HepG2 (cell line): ENCODE results near the gene EGFR. TPM values are rescaled to one million over a fixed set of nuclear protein-coding genes. Genes with fewer than 3 reads are reported as not detected.

Experiments used
- ATAC-seq: fragments of 200-7000 bp; cut with Tn5 transposase; 3 replicates; pipeline ENCODE4 v1.9.1; 2020; ENCODE audit warnings: mild to moderate bottlenecking, moderate library complexity
- BruUV-seq: library from RNA; stranded (reverse); fragments of 400-500 nt; replicated peaks from 2 replicates; lab custom pipeline; 2021; lab: Mats Ljungman, UMichigan
- CTCF ChIA-PET: fragments of 300-600 bp; formaldehyde crosslinking; extraction: SDS; loops from one replicate; lab custom pipeline; 2021; ENCODE audit warnings: low total read pairs, inconsistent platforms, low intra/inter-chr PET ratio; lab: Yijun Ruan, JAX
- POLR2A ChIA-PET: fragments of 350-600 bp; sonication (Branson Sonifier 250); formaldehyde crosslinking; loops from one replicate; lab custom pipeline; 2020; ENCODE audit warnings: antibody characterized with exemption, inconsistent platforms; lab: Yijun Ruan, JAX
- DNase-seq: peaks from one replicate; pipeline ENCODE4 v3.0.0-alpha.2; 2015; ENCODE audit warnings: low spot score
- FAIRE-seq: peaks from 3 replicates; lab custom pipeline; 2011; peaks lifted over from hg19 to GRCh38; lab: Jason Lieb, UNC
- H2AFZ ChIP-seq: one replicate; pipeline ENCODE4 v1.6.1; 2011; ENCODE audit warnings: low read length, inconsistent platforms
- H3K27ac ChIP-seq: fragments of 300-600 bp; 3 replicates; pipeline ENCODE4 v1.8.0; 2011; ENCODE audit warnings: mixed run types, mild to moderate bottlenecking, mixed read lengths, low read length, inconsistent platforms; ENCODE audit not compliant: insufficient read depth; ENCODE audit errors: extremely low read length
- H3K27me3 ChIP-seq, 2 experiments: fragments of 200-600 bp in 1 of 2; 2 replicates in 1 of 2; 3 replicates in 1 of 2; pipeline versions ENCODE4 v1.6.0 to v1.8.0; 2011; ENCODE audit warnings: low read length in 2 of 2, mild to moderate bottlenecking in 2 of 2, moderate library complexity in 2 of 2, inconsistent platforms in 1 of 2; ENCODE audit not compliant: insufficient read depth in 2 of 2, control insufficient read depth in 1 of 2
- H3K36me3 ChIP-seq, 2 experiments: fragments of 200-600 bp in 1 of 2; replicated peaks in 1 of 2; 2 replicates in 1 of 2; 3 replicates in 1 of 2; pipeline versions ENCODE4 v1.5.1 to v1.8.0; 2011; ENCODE audit warnings: low read length in 2 of 2, inconsistent platforms in 1 of 2; ENCODE audit not compliant: insufficient read depth in 2 of 2, control insufficient read depth in 1 of 2
- H3K4me1 ChIP-seq: 2 replicates; pipeline ENCODE4 v1.5.1; 2012; ENCODE audit warnings: low read length, inconsistent platforms; ENCODE audit not compliant: insufficient read depth
- H3K4me2 ChIP-seq: 2 replicates; pipeline ENCODE4 v1.6.0; 2011; ENCODE audit warnings: low read depth, low read length, inconsistent platforms
- H3K4me3 ChIP-seq, 3 experiments: fragments of 200-600 bp in 1 of 3; sonication (generic), shearing (Covaris generic) in 1 of 3; replicated peaks in 1 of 3; 2 replicates each; pipeline ENCODE4 v1.5.1; 2011 to 2016; ENCODE audit warnings: low read length in 3 of 3, inconsistent platforms in 2 of 3, low read depth in 2 of 3, mild to moderate bottlenecking in 2 of 3, control low read depth in 1 of 3, mixed read lengths in 1 of 3; ENCODE audit not compliant: insufficient read depth in 1 of 3
- H3K79me2 ChIP-seq: one replicate; pipeline ENCODE4 v1.6.1; 2011; ENCODE audit warnings: low read length, inconsistent platforms; ENCODE audit not compliant: insufficient read depth
- H3K9ac ChIP-seq: 2 replicates; pipeline ENCODE4 v1.6.0; 2011; ENCODE audit warnings: mild to moderate bottlenecking, low read depth, low read length, inconsistent platforms; ENCODE audit not compliant: insufficient read depth
- H3K9me3 ChIP-seq: 2 replicates; pipeline ENCODE4 v1.5.1; 2012; ENCODE audit warnings: mild to moderate bottlenecking, low read length
- H4K20me1 ChIP-seq: 2 replicates; pipeline ENCODE4 v1.6.0; 2011; ENCODE audit warnings: inconsistent platforms, mild to moderate bottlenecking, low read length, moderate library complexity; ENCODE audit not compliant: insufficient read depth
- ETV5 ChIP-seq: IDR thresholded peaks from 2 replicates; pipeline ENCODE4 v1.6.1; 2018; ENCODE audit warnings: missing biosample characterization, missing genetic modification reagents, inconsistent platforms, borderline replicate concordance
- FOXA3 ChIP-seq: IDR thresholded peaks from 2 replicates; pipeline ENCODE4 v1.6.1; 2016; ENCODE audit warnings: missing genetic modification reagents, missing compliant biosample characterization
- MAFG ChIP-seq: sonication (generic); formaldehyde crosslinking; IDR thresholded peaks from 2 replicates; pipeline ENCODE4 v1.5.1; 2020; ENCODE audit warnings: mild to moderate bottlenecking, missing genetic modification reagents
- MYC ChIP-seq: sonication (generic); formaldehyde crosslinking; IDR thresholded peaks from 2 replicates; pipeline ENCODE4 v1.9.0; 2021; ENCODE audit warnings: missing genetic modification reagents, borderline replicate concordance
- ZNF253 ChIP-seq: sonication (generic); formaldehyde crosslinking; IDR thresholded peaks from 2 replicates; pipeline ENCODE4 v1.8.0; 2022; ENCODE audit warnings: mild to moderate bottlenecking, missing genetic modification reagents, borderline replicate concordance
- ZNF563 ChIP-seq: sonication (generic); formaldehyde crosslinking; IDR thresholded peaks from 2 replicates; pipeline ENCODE4 v1.8.0; 2022; ENCODE audit warnings: mild to moderate bottlenecking, moderate library complexity, missing genetic modification reagents
- WGBS: methylation state at CpG from one replicate; pipeline ENCODE4 v1.1.6; 2017; ENCODE audit warnings: low lambda C conversion rate; 5-methylcytosine and 5-hydroxymethylcytosine counted together
- in situ Hi-C: cut with HindIII; loops from 2 replicates; pipeline ENCODE4 v1.10.0; 2017; ENCODE audit warnings: low pct_unique_long_range_greater_than_20kb; ENCODE audit not compliant: extremely low pct_ligation_motif_present
- intact Hi-C: fragments of 100-400 bp; cut with micrococcal nuclease; formaldehyde crosslinking; loops from one replicate; pipeline ENCODE4 v1.10.0; 2022; ENCODE audit not compliant: unreplicated experiment
- polyA plus RNA-seq, 8 experiments: library from polyadenylated mRNA; depleted of rRNA in 3 of 8; stranded (reverse) in 7 of 8; unstranded in 1 of 8; fragments of >200 nt; fragmentation: Illumina TruSeq in 4 of 8; extraction: Trizol in 4 of 8; gene quantifications; 2 replicates each; pipeline versions ENCODE4 v1.2.1 to v1.2.3, GENCODE V29; 2011 to 2016; ENCODE audit warnings: low read depth in 4 of 8, missing spikeins in 1 of 8, mixed read lengths in 1 of 8; ENCODE audit not compliant: insufficient read depth in 1 of 8
- total RNA-seq, 5 experiments: library from RNA; depleted of rRNA; stranded (reverse); fragments of >200 nt; fragmentation: Illumina TruSeq; extraction: Trizol; gene quantifications; 2 replicates each; pipeline ENCODE4 v1.2.3, GENCODE V29; 2016; ENCODE audit warnings: low read depth in 1 of 5

The EGFR gene
- total and polyA plus RNA-seq, 2 of the 13 experiments (the other 11 are each of a cell fraction or from before 2014, with no cell fraction given), result 7.0 to 10.0 TPM

DNA sequence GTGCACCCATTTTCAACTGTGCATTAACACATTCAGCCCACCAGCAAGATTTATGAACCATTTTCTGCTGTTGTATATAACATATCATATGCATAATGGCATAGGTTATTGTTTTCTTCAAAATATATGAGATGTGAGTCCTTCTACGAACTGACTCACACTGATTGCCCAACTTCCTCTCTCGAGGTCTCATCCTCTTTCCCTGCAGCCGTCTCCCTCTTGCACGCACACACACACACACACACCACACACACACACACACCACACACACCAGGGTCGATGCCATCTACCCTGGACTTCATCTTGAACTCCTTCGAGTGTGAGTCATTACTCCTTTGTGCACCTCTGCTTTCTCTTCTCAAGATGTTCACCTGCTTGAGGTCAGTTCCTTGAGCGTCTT, 36.7 kb downstream of the EGFR start (continued):
- TF ChIP-seq FOXA3 (CRISPR knock-in tag), result no peak
- TF ChIP-seq MAFG (CRISPR knock-in tag), result no peak

DNA sequence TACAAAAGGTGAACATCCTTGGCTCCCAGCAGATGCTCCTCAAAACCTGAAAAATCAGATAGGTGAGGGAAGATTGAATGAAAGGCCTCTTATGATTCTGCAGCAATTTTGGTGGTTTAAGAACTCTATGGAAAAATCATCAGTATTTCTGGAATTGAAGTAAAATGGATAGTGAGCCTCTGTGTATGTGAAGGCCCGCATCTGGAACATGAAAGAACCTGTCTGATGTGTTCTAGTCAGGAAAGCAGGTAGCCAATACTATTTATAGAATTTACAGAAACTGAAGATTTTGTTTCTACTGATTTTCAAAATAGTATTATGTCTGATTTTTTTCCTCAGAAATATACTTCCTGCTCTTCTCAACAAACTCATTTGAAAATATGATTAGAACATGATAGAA, 37.3 kb downstream of the EGFR start:
- in situ Hi-C loops (no loop called here), intact Hi-C loops (no loop called here)
- H3K4me2 ChIP-seq, result no peak overlapping the region
- FAIRE-seq (no peak), ATAC-seq (no peak), DNase-seq (no peak)
- no peaks in the 10 kb centered on the region for H3K9me3 ChIP-seq
- H3K36me3 ChIP-seq, result no peaks in the 10 kb centered on the region
- no peak overlapping the region for H3K4me3 ChIP-seq
- no peaks in the 10 kb centered on the region for H3K27me3 ChIP-seq
- H3K79me2 ChIP-seq, result no peaks in the 10 kb centered on the region
- ChIA-PET POLR2A (no interaction called here), CTCF (no interaction called here)
- no peak overlapping the region for H2AFZ ChIP-seq
- H3K27ac ChIP-seq, result no peak overlapping the region
- 95% methylated on average over 1 of the region's 1 CpG for WGBS
- H3K9ac ChIP-seq, result no peak overlapping the region
- no peak for TF ChIP-seq ETV5 (CRISPR knock-in tag)
- TF ChIP-seq ZNF563 (CRISPR knock-in tag), result no peak
- TF ChIP-seq ZNF253, result no peak
- no peak for TF ChIP-seq MYC (CRISPR knock-in tag)
- TF ChIP-seq MAFG (CRISPR knock-in tag), result no peak
- BruUV-seq, result no TSS peak
- H4K20me1 ChIP-seq, result no peaks in the 10 kb centered on the region
- H3K4me1 ChIP-seq, result peaks cover 12% of the 10 kb centered on the region
